HL-60/S4 (cell line): ENCODE measurements around the gene PLXDC1.
"Not testable (repeated sequence)": the region's sequence is repeated elsewhere in the genome, so short reads cannot be mapped to it uniquely, and the experiment has no call there.

Experiments used
- in situ Hi-C: fragments of 300-500 bp; cut with MboI; formaldehyde crosslinking; loops from 2 replicates; pipeline ENCODE4 v1.14.3; 2022; ENCODE audit warnings: low sequenced_read_pairs

PLXDC1 gene

GRCh38 chr17:39020037-39020436 is 131.4 kb downstream of the PLXDC1 start:
- in situ Hi-C loops: not testable (repeated sequence)

GRCh38 chr17:39018267-39019134 is 132.9 kb downstream of the PLXDC1 start:
- in situ Hi-C loops: no loop called here

DNA sequence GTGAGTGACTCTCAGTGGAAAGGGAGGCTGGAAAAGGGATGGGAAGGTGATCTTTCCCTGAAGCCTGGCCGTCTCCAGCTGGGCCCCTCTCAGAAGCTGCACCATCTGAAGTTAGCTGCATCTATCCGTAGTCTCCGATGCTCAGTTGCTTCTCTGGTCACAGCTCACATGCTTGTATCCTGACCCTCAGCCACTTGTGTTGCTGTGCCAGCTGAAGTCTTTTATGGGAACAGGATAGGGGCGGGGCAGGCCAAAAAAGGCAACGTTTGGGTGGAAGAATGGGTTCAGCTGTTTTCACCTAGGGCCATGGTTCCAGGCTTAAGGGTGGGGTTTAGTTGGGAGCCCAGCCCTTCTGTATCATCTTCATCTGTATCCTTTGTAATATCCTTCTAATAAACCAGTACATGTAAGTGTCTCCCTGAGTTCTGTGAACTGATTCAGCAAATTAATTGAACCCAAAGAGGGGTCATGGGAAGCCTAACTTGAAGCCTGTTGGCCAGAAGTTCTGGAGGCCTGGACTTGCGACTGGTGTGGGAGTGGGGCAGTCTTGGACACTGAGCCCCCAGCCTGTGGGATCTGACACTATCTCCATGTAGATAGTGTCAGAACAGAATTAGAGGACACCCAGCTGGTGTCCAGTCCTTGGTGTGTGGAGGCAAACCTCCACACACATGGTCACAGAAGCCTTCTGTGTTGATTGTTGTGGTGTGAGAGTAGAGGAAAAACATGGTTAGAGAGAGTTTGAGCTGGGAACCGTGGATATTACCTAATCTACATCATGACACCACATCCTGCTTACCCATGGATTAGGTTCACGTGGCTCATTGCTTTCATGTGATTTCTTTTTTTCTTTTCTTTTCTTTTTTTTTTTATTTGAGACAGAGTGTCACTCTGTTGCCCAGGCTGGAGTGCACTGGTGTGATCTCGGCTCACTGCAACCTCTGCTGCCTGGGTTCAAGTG is 135.0 kb downstream of the PLXDC1 start:
- in situ Hi-C loops: no loop called here

- in situ Hi-C loops: no loop called here
Observed at GRCh38 chr17:39015546-39015935, 135.9 kb downstream of the PLXDC1 start.

DNA sequence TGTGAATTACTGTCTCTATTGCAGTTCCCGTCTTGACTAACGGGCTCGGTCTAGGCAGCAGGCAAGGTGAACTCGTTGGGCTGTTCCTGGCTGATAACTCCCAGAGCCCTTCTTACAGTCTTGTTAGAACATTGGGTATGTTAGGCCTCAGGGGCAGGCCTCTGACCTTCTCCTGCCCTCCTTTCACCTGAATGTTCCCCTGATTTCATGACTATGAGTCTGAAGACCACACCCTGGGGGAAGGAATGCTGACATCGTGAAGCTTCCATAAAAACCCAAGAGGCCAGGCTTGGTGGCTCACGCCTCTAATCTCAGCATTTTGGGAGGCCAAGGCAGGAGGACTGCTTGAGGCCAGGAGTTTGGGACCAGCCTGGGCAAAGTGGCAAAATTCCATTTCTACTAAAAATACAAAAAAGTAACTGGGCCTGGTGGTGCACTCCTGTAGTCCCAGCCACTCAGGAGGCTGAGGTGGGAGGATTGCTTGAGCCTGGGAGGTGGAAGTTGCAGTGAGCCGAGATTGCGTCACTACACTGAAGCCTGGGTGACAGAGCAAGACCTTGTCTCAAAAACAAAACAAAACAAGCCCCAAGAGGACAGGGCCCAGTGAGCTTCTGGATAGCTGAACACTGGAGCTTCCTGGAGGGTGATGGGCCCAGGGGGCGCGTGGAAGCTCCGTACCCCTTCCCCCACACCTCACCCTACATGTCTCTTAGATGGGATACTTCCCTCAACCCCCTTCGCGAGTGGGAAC is 136.5 kb downstream of the PLXDC1 start:
- in situ Hi-C loops: no loop called here

DNA sequence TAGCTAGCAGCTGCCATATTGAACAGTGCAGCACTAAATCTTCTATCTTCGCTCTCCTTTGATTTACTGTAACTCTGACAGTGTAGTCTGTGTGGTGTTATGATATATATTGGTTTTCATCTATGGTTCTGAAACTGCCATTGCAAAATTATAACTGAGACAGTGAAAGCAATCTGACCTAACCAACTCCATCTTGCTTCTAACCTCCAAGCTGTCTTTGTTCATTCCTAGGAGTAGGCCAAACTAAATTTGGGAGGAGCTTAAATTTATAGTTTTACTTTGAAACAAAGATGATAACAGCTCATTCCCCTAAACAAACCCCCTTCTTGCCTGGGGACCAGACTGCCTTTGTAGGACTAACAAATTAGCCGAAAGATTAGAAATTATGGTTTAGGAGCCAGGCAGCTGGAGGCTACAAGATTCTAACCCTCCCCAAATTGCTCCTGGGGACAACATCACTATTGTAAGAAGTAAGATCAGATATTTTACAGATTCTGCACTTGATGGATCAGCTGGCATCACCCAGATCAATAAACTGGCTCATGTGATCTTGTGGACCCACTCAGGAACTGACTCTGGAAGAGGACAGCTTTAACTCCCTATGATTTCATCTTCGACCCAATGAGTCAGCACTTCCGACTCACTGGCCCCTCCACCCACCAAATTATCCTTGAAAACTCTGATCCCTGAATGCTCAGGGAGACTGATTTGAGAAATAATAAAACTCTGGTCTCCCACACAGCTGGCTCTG is 137.2 kb downstream of the PLXDC1 start:
- in situ Hi-C loops: no loop called here
